ENCODE data around the gene MAP3K21. TPM values are rescaled to one million over a fixed set of nuclear protein-coding genes. Genes with fewer than 3 reads are reported as not detected.

The MAP3K21 gene
- total and polyA plus RNA-seq, 2 of the 8 experiments (the other 6 are each of a cell fraction or from before 2014, with no cell fraction given): 21.2 to 21.8 TPM

- Histone ChIP-seq H3K4me2 (ENCODE audit: insufficient read depth in 1 of 2, low read depth in 2 of 2, low read length in 2 of 2) (no peak overlapping the region), H3K4ac (replicated peaks; ENCODE audit: insufficient read length, low read depth, low read length) (no peak overlapping the region), H2BK120ac (replicated peaks; ENCODE audit: low read depth, low read length) (no peak overlapping the region), H3K56ac (replicated peaks; ENCODE audit: insufficient read length, low read depth, low read length) (no peak overlapping the region), H3K4me3 (ENCODE audit: extremely low read depth in 1 of 4, insufficient read depth in 2 of 4, low read depth in 3 of 4, low read length in 4 of 4) (no peak overlapping the region), H3K79me1 (ENCODE audit: low read depth, low read length) (no peaks in the 10 kb centered on the region), H3K27me3 (replicated peaks in 1 of 4; ENCODE audit: control insufficient read depth in 3 of 4, extremely low read depth in 1 of 4, insufficient read depth in 3 of 4, low read length in 3 of 4) (no peaks in the 10 kb centered on the region), H2BK15ac (ENCODE audit: low read length) (no peak overlapping the region), H2AK5ac (ENCODE audit: low read depth, low read length) (no peak overlapping the region), H4K91ac (replicated peaks; ENCODE audit: insufficient read length, low read length) (no peak overlapping the region), H3K4me1 (replicated peaks in 1 of 4; ENCODE audit: control insufficient read depth in 3 of 4, insufficient read depth in 4 of 4, low read length in 3 of 4) (no peaks in the 10 kb centered on the region; a peak in 1 of 7 replicates), H2BK5ac (ENCODE audit: low read depth, low read length) (no peak overlapping the region), H4K8ac (ENCODE audit: extremely low read depth, insufficient read depth, low read length) (no peak overlapping the region), H3K9me3 (ENCODE audit: insufficient read depth in 2 of 2, low read depth in 1 of 2, low read length in 1 of 2) (peaks cover 6 to 7% of the 10 kb centered on the region in 2 experiments), H2AFZ (ENCODE audit: low read length) (no peak overlapping the region), H3K23me2 (ENCODE audit: low read depth, low read length) (no peaks in the 10 kb centered on the region), H2BK20ac (ENCODE audit: low read length) (no peak overlapping the region), H4K5ac (ENCODE audit: insufficient read length, low read depth, low read length) (no peak overlapping the region), H4K20me1 (replicated peaks in 1 of 2; ENCODE audit: control insufficient read depth in 1 of 2, insufficient read depth in 2 of 2, low read length in 2 of 2) (no peaks in the 10 kb centered on the region), H3K18ac (ENCODE audit: extremely low read depth, low read length) (no peak overlapping the region), H3K14ac (ENCODE audit: insufficient read length) (no peak overlapping the region), H3K27ac (ENCODE audit: low read depth, low read length) (no peak overlapping the region), H3K9ac (replicated peaks in 1 of 4; ENCODE audit: extremely low read depth in 1 of 4, low read depth in 3 of 4, low read length in 3 of 4) (no peak overlapping the region), H2BK12ac (ENCODE audit: low read depth, low read length) (no peak overlapping the region), H3K79me2 (ENCODE audit: control insufficient read depth in 1 of 2, insufficient read depth in 2 of 2, low read length in 2 of 2) (no peaks in the 10 kb centered on the region), H3K23ac (ENCODE audit: insufficient read length) (no peak overlapping the region), H3K36me3 (ENCODE audit: control insufficient read depth in 2 of 4, insufficient read depth in 4 of 4, low read length in 3 of 4) (no peaks in the 10 kb centered on the region)
- DNase-seq (ENCODE audit: low read depth in 1 of 2, low spot score in 2 of 2) (no peak), FAIRE-seq (no peak)
- ChIA-PET CTCF (ENCODE audit: partially characterized antibody) (interaction anchor here (2.9 kb wide), 1 partner anchor 34 kb away, joined by 9 read pairs; no protein-coding TSS in a partner anchor), POLR2A (ENCODE audit: partially characterized antibody) (no interaction called here)
- 89% methylated on average over 6 of the region's 6 CpGs; no CpG with 5 or more reads in 1 of the 2 experiments for WGBS, 2 experiments (ENCODE audit: extremely low coverage in 1 of 2, insufficient coverage in 1 of 2, insufficient read length in 1 of 2, insufficient replicate concordance in 2 of 2, low coverage in 1 of 2, low lambda C conversion rate in 2 of 2, missing lambda C conversion rate in 1 of 2)
- TF ChIP-seq TAF7 (optimal IDR thresholded peaks at IDR 0.05; ENCODE audit: borderline replicate concordance, low read depth, low read length): no peak
- TF ChIP-seq MAX (IDR thresholded peaks at IDR 0.05): no peak
- no peak for TF ChIP-seq SIRT6 (IDR thresholded peaks at IDR 0.05; ENCODE audit: low read length)
- TF ChIP-seq CBX8 (IDR thresholded peaks at IDR 0.05; ENCODE audit: borderline replicate concordance, low read depth, low read length): no peak
- no peak for TF ChIP-seq KDM1A (IDR thresholded peaks at IDR 0.05; ENCODE audit: borderline replicate concordance, low read length)
- no peak for TF ChIP-seq POLR2A (IDR thresholded peaks at IDR 0.05; ENCODE audit: control extremely low read depth in 1 of 2, low read depth in 2 of 2, low read length in 2 of 2)
- no peak for TF ChIP-seq SAP30 (IDR thresholded peaks at IDR 0.05; ENCODE audit: insufficient read depth, insufficient replicate concordance, low read length)
- no peak for TF ChIP-seq RFX5 (IDR thresholded peaks at IDR 0.05; ENCODE audit: borderline replicate concordance, low read depth, low read length)
- no peak for TF ChIP-seq POU5F1 (IDR thresholded peaks at IDR 0.05; ENCODE audit: low read depth, low read length)
- TF ChIP-seq JUND (IDR thresholded peaks at IDR 0.05; ENCODE audit: low read length): no peak
- TF ChIP-seq ASH2L (IDR thresholded peaks at IDR 0.05; ENCODE audit: low read length): no peak
- no peak for TF ChIP-seq HDAC2 (IDR thresholded peaks at IDR 0.05; ENCODE audit: borderline replicate concordance in 1 of 2, low read depth in 2 of 2, low read length in 2 of 2)
- TF ChIP-seq TBP (IDR thresholded peaks at IDR 0.05; ENCODE audit: low read depth, low read length): no peak
Observed at GRCh38 chr1:233406994-233407631, 79.6 kb downstream of the MAP3K21 start.

All from H1 (cell line).